Caco-2 (cell line): ENCODE data around the gene COA8. TPM values are rescaled to one million over a fixed set of nuclear protein-coding genes. Genes with fewer than 3 reads are reported as not detected.

Experiments
- BruUV-seq: library from RNA; stranded (reverse); fragments of 400-500 nt; replicated peaks from 2 replicates; lab custom pipeline; 2021; lab: Mats Ljungman, UMichigan
- CTCF ChIA-PET: fragments of 300-600 bp; sonication (Branson Sonifier 250); formaldehyde crosslinking; loops from one replicate; lab custom pipeline; 2022; ENCODE audit warnings: antibody characterized with exemption; lab: Charles Lee
- POLR2A ChIA-PET: fragments of 300-600 bp; sonication (Branson Sonifier 250); formaldehyde crosslinking; loops from one replicate; lab custom pipeline; 2022; ENCODE audit warnings: antibody characterized with exemption; lab: Charles Lee
- DNase-seq, 2 experiments: peaks; one replicate each; pipeline versions ENCODE4 v3.0.0 to v3.0.0-alpha.2; 2020 to 2022
- H3K27me3 ChIP-seq: replicated peaks from 2 replicates; pipeline ENCODE4 v1.6.0; 2011; ENCODE audit warnings: low read length; ENCODE audit not compliant: control insufficient read depth, insufficient read depth
- H3K36me3 ChIP-seq: 2 replicates; pipeline ENCODE4 v1.5.1; 2011; ENCODE audit warnings: low read length; ENCODE audit not compliant: control insufficient read depth, insufficient read depth
- H3K4me1 ChIP-seq: fragments of 250-450 bp; sonication (Bioruptor Pico); 2 replicates; pipeline ENCODE4 v1.5.1; 2020; ENCODE audit warnings: mild to moderate bottlenecking
- H3K4me3 ChIP-seq: 2 replicates; pipeline ENCODE4 v1.5.1; 2011; ENCODE audit warnings: low read depth, mild to moderate bottlenecking, control low read depth, low read length
- H3K9me3 ChIP-seq: fragments of 250-450 bp; sonication (Bioruptor Pico); 2 replicates; pipeline ENCODE4 v1.5.1; 2020; ENCODE audit warnings: mild to moderate bottlenecking, moderate library complexity
- H3K27ac Mint-ChIP-seq: one replicate; pipeline ENCODE4 v1.8.0; 2022; ENCODE audit warnings: mixed read lengths; ENCODE audit not compliant: unreplicated experiment
- H3K27me3 Mint-ChIP-seq: one replicate; pipeline ENCODE4 v1.8.0; 2022; ENCODE audit warnings: mixed read lengths; ENCODE audit not compliant: insufficient read depth, unreplicated experiment
- H3K36me3 Mint-ChIP-seq: one replicate; pipeline ENCODE4 v1.8.0; 2022; ENCODE audit warnings: mild to moderate bottlenecking, mixed read lengths; ENCODE audit not compliant: insufficient read depth, unreplicated experiment
- H3K4me1 Mint-ChIP-seq: one replicate; pipeline ENCODE4 v1.8.0; 2022; ENCODE audit warnings: low read depth, mixed read lengths; ENCODE audit not compliant: unreplicated experiment
- H3K4me3 Mint-ChIP-seq: one replicate; pipeline ENCODE4 v1.8.0; 2022; ENCODE audit warnings: mild to moderate bottlenecking, moderate library complexity, mixed read lengths; ENCODE audit not compliant: unreplicated experiment
- H3K9me3 Mint-ChIP-seq: one replicate; pipeline ENCODE4 v1.8.0; 2022; ENCODE audit warnings: mixed read lengths; ENCODE audit not compliant: unreplicated experiment
- CTCF ChIP-seq, 2 experiments: fragments of 200-600 bp in 1 of 2; IDR thresholded peaks; 1 replicate in 1 of 2; 2 replicates in 1 of 2; pipeline versions ENCODE4 v1.5.1 to v1.8.0; 2011 to 2022; ENCODE audit warnings: antibody characterized with exemption in 1 of 2, control low read depth in 1 of 2, inconsistent platforms in 1 of 2, low read depth in 1 of 2, low read length in 1 of 2, mild to moderate bottlenecking in 1 of 2, moderate library complexity in 1 of 2; ENCODE audit not compliant: insufficient read depth in 1 of 2, severe bottlenecking in 1 of 2, unreplicated experiment in 1 of 2
- intact Hi-C: fragments of 100-400 bp; cut with micrococcal nuclease; formaldehyde crosslinking; loops from one replicate; pipeline ENCODE4 v1.10.0; 2022; ENCODE audit not compliant: unreplicated experiment
- total RNA-seq: library from RNA; stranded (reverse); gene quantifications from 2 replicates; pipeline ENCODE4 v1.2.3, GENCODE V29; 2022

COA8 gene
- total RNA-seq, 1 experiment from 2014 or later = 50.7 TPM

GRCh38 chr14:103556946-103557758 is 5.6 kb upstream of the COA8 start:
- peaks cover 4% of the 10 kb centered on the region; the same call in 1 of the 2 replicates for H3K4me1 ChIP-seq
- H3K27ac Mint-ChIP-seq = no peak overlapping the region
- no peaks in the 10 kb centered on the region for H3K27me3 Mint-ChIP-seq
- H3K4me1 Mint-ChIP-seq = no peaks in the 10 kb centered on the region
- H3K36me3 ChIP-seq = 0 out of 2 replicates have a peak, but pooled peaks cover 2% of the 10 kb centered on the region
- DNase-seq = no peak
- ChIA-PET POLR2A (no interaction called here), CTCF (interaction anchor here (0.5 kb wide), 1 partner anchor 28 kb away, joined by 5 read pairs; the partner anchor contains the start of gene TRMT61A)
- no peak for TF ChIP-seq CTCF (IDR thresholded peaks at IDR 0.05; ENCODE audit: insufficient read depth in 1 of 2, low read depth in 1 of 2, low read length in 1 of 2, severe bottlenecking in 1 of 2, unreplicated experiment in 1 of 2)
- H3K36me3 Mint-ChIP-seq = peaks cover 49% of the 10 kb centered on the region
- no peak overlapping the region for H3K4me3 ChIP-seq
- H3K9me3 Mint-ChIP-seq = no peaks in the 10 kb centered on the region
- no TSS peak for BruUV-seq
- no peaks in the 10 kb centered on the region for H3K27me3 ChIP-seq
- H3K4me3 Mint-ChIP-seq = no peak overlapping the region
- H3K9me3 ChIP-seq = no peaks in the 10 kb centered on the region
- intact Hi-C loops = no loop called here

- POLR2A ChIA-PET = interaction anchor here (0.5 kb wide), 1 partner anchor 70 kb away, joined by 3 read pairs; no protein-coding TSS in a partner anchor
- H3K4me3 ChIP-seq = no peak overlapping the region
Measured at GRCh38 chr14:103558071-103558882, 4.5 kb upstream of the COA8 start.

More at GRCh38 chr14:103558071-103558882, 4.5 kb upstream of the COA8 start:
- CTCF ChIA-PET = no interaction called here
- Mint-ChIP-seq H3K27me3 (no peaks in the 10 kb centered on the region), H3K4me1 (no peaks in the 10 kb centered on the region), H3K9me3 (no peaks in the 10 kb centered on the region), H3K36me3 (peaks cover 56% of the 10 kb centered on the region), H3K4me3 (no peak overlapping the region), H3K27ac (no peak overlapping the region)
- intact Hi-C loops = no loop called here
- no TSS peak for BruUV-seq
- Histone ChIP-seq H3K36me3 (0 out of 2 replicates have a peak, but pooled peaks cover 2% of the 10 kb centered on the region), H3K4me1 (peaks cover 4% of the 10 kb centered on the region; the same call in 1 of the 2 replicates), H3K9me3 (no peaks in the 10 kb centered on the region), H3K27me3 (no peaks in the 10 kb centered on the region)
- no peak for DNase-seq
- TF ChIP-seq CTCF (IDR thresholded peaks at IDR 0.05; ENCODE audit: insufficient read depth in 1 of 2, low read depth in 1 of 2, low read length in 1 of 2, severe bottlenecking in 1 of 2, unreplicated experiment in 1 of 2) = no peak
